H1 (cell line): ENCODE measurements around the gene MYH10. TPM values are rescaled to one million over a fixed set of nuclear protein-coding genes. Genes with fewer than 3 reads are reported as not detected.

ENCODE experiments used
- CTCF ChIA-PET: fragments of 300-600 bp; sonication (Branson Sonifier 250); formaldehyde crosslinking; loops from one replicate; lab custom pipeline; 2021; ENCODE audit not compliant: partially characterized antibody; lab: Charles Lee
- POLR2A ChIA-PET: fragments of 300-600 bp; sonication (Branson Sonifier 250); formaldehyde crosslinking; loops from one replicate; lab custom pipeline; 2021; ENCODE audit warnings: inconsistent platforms; ENCODE audit not compliant: partially characterized antibody; lab: Charles Lee
- DNase-seq, 2 experiments: peaks; one replicate each; pipeline versions ENCODE4 v3.0.0 to v3.0.0-alpha.2; 2010 to 2022; ENCODE audit warnings: low spot score in 2 of 2, low read depth in 1 of 2, mixed read lengths in 1 of 2
- FAIRE-seq: peaks from 2 replicates; lab custom pipeline; 2011; peaks lifted over from hg19 to GRCh38; lab: Jason Lieb, UNC
- H2AFZ ChIP-seq: 2 replicates; pipeline ENCODE4 v1.8.1; 2012; ENCODE audit warnings: low read length, inconsistent platforms
- H2AK5ac ChIP-seq: 2 replicates; pipeline ENCODE4 v1.6.1; 2013; ENCODE audit warnings: low read depth, low read length
- H2BK120ac ChIP-seq: replicated peaks from 2 replicates; pipeline ENCODE3; 2013; ENCODE audit warnings: low read depth, low read length, inconsistent platforms
- H2BK12ac ChIP-seq: 2 replicates; pipeline ENCODE4 v1.6.1; 2013; ENCODE audit warnings: low read depth, low read length
- H2BK15ac ChIP-seq: 2 replicates; pipeline ENCODE4 v1.6.1; 2013; ENCODE audit warnings: low read length
- H2BK20ac ChIP-seq: 2 replicates; pipeline ENCODE4 v1.6.1; 2013; ENCODE audit warnings: low read length
- H2BK5ac ChIP-seq: 2 replicates; pipeline ENCODE4 v1.6.1; 2013; ENCODE audit warnings: low read depth, low read length
- H3K14ac ChIP-seq: 2 replicates; pipeline ENCODE4 v1.6.1; 2013; ENCODE audit warnings: inconsistent platforms; ENCODE audit not compliant: insufficient read length
- H3K18ac ChIP-seq: 2 replicates; pipeline ENCODE4 v1.6.1; 2013; ENCODE audit warnings: low read length; ENCODE audit errors: extremely low read depth
- H3K23ac ChIP-seq: 2 replicates; pipeline ENCODE4 v1.6.1; 2013; ENCODE audit warnings: inconsistent platforms; ENCODE audit not compliant: insufficient read length
- H3K23me2 ChIP-seq: 2 replicates; pipeline ENCODE4 v1.6.1; 2013; ENCODE audit warnings: low read depth, low read length
- H3K27ac ChIP-seq: 2 replicates; pipeline ENCODE4 v1.6.1; 2011; ENCODE audit warnings: low read depth, low read length, inconsistent platforms
- H3K27me3 ChIP-seq, 4 experiments: replicated peaks in 1 of 4; 1 replicate in 1 of 4; 2 replicates in 3 of 4; pipeline versions ENCODE4 v1.6.1 to v1.8.1; 2011 to 2013; ENCODE audit warnings: low read length in 3 of 4, mild to moderate bottlenecking in 3 of 4, inconsistent platforms in 2 of 4, mixed read lengths in 2 of 4, moderate library complexity in 1 of 4; ENCODE audit not compliant: control insufficient read depth in 3 of 4, insufficient read depth in 3 of 4; ENCODE audit errors: extremely low read depth in 1 of 4
- H3K36me3 ChIP-seq, 4 experiments: 2 replicates each; pipeline versions ENCODE4 v1.6.1 to v1.8.1; 2011 to 2013; ENCODE audit warnings: mild to moderate bottlenecking in 4 of 4, low read length in 3 of 4, moderate library complexity in 2 of 4, control low read depth in 1 of 4, inconsistent platforms in 1 of 4; ENCODE audit not compliant: insufficient read depth in 4 of 4, control insufficient read depth in 2 of 4
- H3K4ac ChIP-seq: replicated peaks from 2 replicates; pipeline ENCODE3; 2013; ENCODE audit warnings: low read length, low read depth, mixed read lengths, inconsistent platforms; ENCODE audit not compliant: insufficient read length
- H3K4me1 ChIP-seq, 4 experiments: replicated peaks in 1 of 4; 1 replicate in 1 of 4; 2 replicates in 3 of 4; pipeline versions ENCODE4 v1.6.1 to v1.8.1; 2011 to 2013; ENCODE audit warnings: low read length in 3 of 4, inconsistent platforms in 2 of 4, mixed read lengths in 1 of 4; ENCODE audit not compliant: insufficient read depth in 4 of 4, control insufficient read depth in 3 of 4
- H3K4me2 ChIP-seq, 2 experiments: 2 replicates each; pipeline versions ENCODE4 v1.6.1 to v1.8.1; 2011 to 2013; ENCODE audit warnings: low read depth in 2 of 2, low read length in 2 of 2, control low read depth in 1 of 2, inconsistent platforms in 1 of 2, mild to moderate bottlenecking in 1 of 2; ENCODE audit not compliant: insufficient read depth in 1 of 2
- H3K4me3 ChIP-seq, 4 experiments: fragments of 200-600, 300-600 bp in 1 of 4; sonication (generic), shearing (Covaris generic), sonication (Bioruptor Twin) in 1 of 4; 2 replicates each; pipeline versions ENCODE4 v1.5.1 to v1.8.1; 2011 to 2016; ENCODE audit warnings: low read length in 4 of 4, low read depth in 3 of 4, control low read depth in 2 of 4, inconsistent platforms in 2 of 4, mild to moderate bottlenecking in 2 of 4, mixed read lengths in 1 of 4, moderate library complexity in 1 of 4; ENCODE audit not compliant: insufficient read depth in 2 of 4; ENCODE audit errors: extremely low read depth in 1 of 4
- H3K56ac ChIP-seq: replicated peaks from 2 replicates; pipeline ENCODE3; 2013; ENCODE audit warnings: low read depth, mild to moderate bottlenecking, mixed read lengths, low read length, inconsistent platforms; ENCODE audit not compliant: insufficient read length
- H3K79me1 ChIP-seq: 2 replicates; pipeline ENCODE4 v1.6.1; 2013; ENCODE audit warnings: low read depth, low read length, control low read depth
- H3K79me2 ChIP-seq, 2 experiments: 2 replicates each; pipeline versions ENCODE4 v1.6.1 to v1.8.1; 2012 to 2013; ENCODE audit warnings: low read length in 2 of 2, mild to moderate bottlenecking in 2 of 2, inconsistent platforms in 1 of 2; ENCODE audit not compliant: insufficient read depth in 2 of 2, control insufficient read depth in 1 of 2
- H3K9ac ChIP-seq, 4 experiments: replicated peaks in 1 of 4; 1 replicate in 1 of 4; 2 replicates in 3 of 4; pipeline versions ENCODE4 v1.6.1 to v1.8.1; 2011 to 2013; ENCODE audit warnings: low read depth in 3 of 4, low read length in 3 of 4, control low read depth in 2 of 4, mild to moderate bottlenecking in 2 of 4, moderate library complexity in 2 of 4, inconsistent platforms in 1 of 4; ENCODE audit errors: extremely low read depth in 1 of 4
- H3K9me3 ChIP-seq, 2 experiments: 2 replicates each; pipeline versions ENCODE4 v1.6.1 to v1.8.1; 2012 to 2013; ENCODE audit warnings: mild to moderate bottlenecking in 2 of 2, moderate library complexity in 2 of 2, control low read depth in 1 of 2, inconsistent platforms in 1 of 2, low read depth in 1 of 2, low read length in 1 of 2, mixed read lengths in 1 of 2; ENCODE audit not compliant: insufficient read depth in 2 of 2
- H4K20me1 ChIP-seq, 2 experiments: replicated peaks in 1 of 2; 2 replicates each; pipeline versions ENCODE3 to v1.8.1; 2011 to 2013; ENCODE audit warnings: inconsistent platforms in 2 of 2, low read length in 2 of 2, mild to moderate bottlenecking in 1 of 2; ENCODE audit not compliant: insufficient read depth in 2 of 2, control insufficient read depth in 1 of 2
- H4K5ac ChIP-seq: 2 replicates; pipeline ENCODE4 v1.6.1; 2013; ENCODE audit warnings: low read length, low read depth, mixed read lengths, inconsistent platforms; ENCODE audit not compliant: insufficient read length
- H4K8ac ChIP-seq: 2 replicates; pipeline ENCODE4 v1.8.0; 2013; ENCODE audit warnings: mild to moderate bottlenecking, moderate library complexity, low read length, inconsistent platforms; ENCODE audit not compliant: insufficient read depth; ENCODE audit errors: extremely low read depth
- H4K91ac ChIP-seq: replicated peaks from 2 replicates; pipeline ENCODE3; 2013; ENCODE audit warnings: low read length, mixed read lengths, inconsistent platforms; ENCODE audit not compliant: insufficient read length
- ASH2L ChIP-seq: fragments of 200-600, 300-600 bp; sonication (generic); IDR thresholded peaks from one replicate; pipeline ENCODE4 v1.7.1; 2017; ENCODE audit warnings: low read length
- BRCA1 ChIP-seq: IDR thresholded peaks from 2 replicates; pipeline ENCODE4 v1.6.1; 2012; ENCODE audit warnings: low read depth, low read length, improper control_type of control experiment
- GTF2F1 ChIP-seq: IDR thresholded peaks from 2 replicates; pipeline ENCODE4 v1.6.1; 2012; ENCODE audit warnings: low read depth, low read length, improper control_type of control experiment, borderline replicate concordance
- HDAC6 ChIP-seq: IDR thresholded peaks from one replicate; pipeline ENCODE4 v1.7.1; 2012; ENCODE audit warnings: low read depth, mild to moderate bottlenecking, inconsistent platforms, low read length, moderate library complexity
- MAFK ChIP-seq: IDR thresholded peaks from 2 replicates; pipeline ENCODE4 v1.6.1; 2012; ENCODE audit warnings: low read depth, mild to moderate bottlenecking, improper control_type of control experiment, low read length
- NRF1 ChIP-seq: IDR thresholded peaks from 2 replicates; pipeline ENCODE4 v1.6.1; 2011; ENCODE audit warnings: mild to moderate bottlenecking, low read depth, low read length, improper control_type of control experiment
- RBBP5 ChIP-seq: IDR thresholded peaks from 2 replicates; pipeline ENCODE4 v1.7.1; 2012; ENCODE audit warnings: low read depth, mild to moderate bottlenecking, inconsistent platforms, low read length, moderate library complexity, borderline replicate concordance
- TBP ChIP-seq: IDR thresholded peaks from 2 replicates; pipeline ENCODE4 v1.6.1; 2011; ENCODE audit warnings: low read depth, low read length, improper control_type of control experiment
- ZNF274 ChIP-seq: IDR thresholded peaks from 2 replicates; pipeline ENCODE4 v1.7.0; 2012; ENCODE audit warnings: low read length, borderline replicate concordance; ENCODE audit errors: extremely low read depth
- WGBS, 2 experiments: shearing (Covaris generic) in 1 of 2; methylation state at CpG; one replicate each; pipeline versions ENCODE4 v1.1.6 to v1.1.7; 2013 to 2015; ENCODE audit warnings: low lambda C conversion rate in 2 of 2, mixed read lengths in 2 of 2, inconsistent platforms in 1 of 2, low coverage in 1 of 2, missing lambda C conversion rate in 1 of 2; ENCODE audit not compliant: insufficient replicate concordance in 2 of 2, insufficient coverage in 1 of 2, insufficient read length in 1 of 2; ENCODE audit errors: extremely low coverage in 1 of 2, missing lambda C conversion rate in 1 of 2; 5-methylcytosine and 5-hydroxymethylcytosine counted together
- polyA plus RNA-seq, 7 experiments: library from polyadenylated mRNA; depleted of rRNA in 3 of 7; stranded (reverse) in 5 of 7; unstranded in 2 of 7; fragments of >200 nt in 5 of 7; fragments of 200-250 nt in 2 of 7; gene quantifications; 1 replicate in 5 of 7; 2 replicates in 1 of 7; 4 replicates in 1 of 7; pipeline versions ENCODE4 v1.2.1 to v1.2.3, GENCODE V29; 2011 to 2013; ENCODE audit warnings: missing spikeins in 2 of 7, mixed read lengths in 2 of 7
- total RNA-seq: library from RNA; stranded (reverse); fragmentation: NEBNext Ultra II Directional; extraction: Animal tissue kit (Norgen Biotek cat#: 25700); gene quantifications from 2 replicates; pipeline ENCODE4 v1.2.1, GENCODE V29; 2021

MYH10 gene
- total and polyA plus RNA-seq, 2 of the 8 experiments (the other 6 are each of a cell fraction or from before 2014, with no cell fraction given): 64.1 to 289 TPM

- H2BK5ac ChIP-seq: no peak overlapping the region
- TF ChIP-seq RBBP5 (no peak), HDAC6 (no peak), BRCA1 (no peak), ASH2L (no peak), MAFK (no peak), ZNF274 (no peak), GTF2F1 (no peak), NRF1 (no peak), TBP (no peak)
- H3K9ac ChIP-seq: no peak overlapping the region
- H3K4me1 ChIP-seq: no peaks in the 10 kb centered on the region
- peaks cover 0 to 4% of the 10 kb centered on the region in 2 experiments; a peak in 1 of 4 replicates for H3K79me2 ChIP-seq
- no peak overlapping the region for H2BK20ac ChIP-seq
- H2AK5ac ChIP-seq: no peak overlapping the region
- no peaks in the 10 kb centered on the region for H3K27me3 ChIP-seq
- no peak overlapping the region for H4K8ac ChIP-seq
- H3K56ac ChIP-seq: no peak overlapping the region
- H3K14ac ChIP-seq: no peak overlapping the region
- peaks cover 8 to 43% (median 18%) of the 10 kb centered on the region in 4 experiments for H3K36me3 ChIP-seq
- H4K20me1 ChIP-seq: peaks cover 0 to 2% of the 10 kb centered on the region in 2 experiments
- H3K79me1 ChIP-seq: no peaks in the 10 kb centered on the region
- CTCF ChIA-PET: interaction anchor here (1.4 kb wide), 1 partner anchor 11 kb away, joined by 4 read pairs; no protein-coding TSS in a partner anchor
- no peak overlapping the region for H3K23ac ChIP-seq
- DNase-seq (no peak), FAIRE-seq (no peak)
- H2BK120ac ChIP-seq: no peak overlapping the region
- no peak overlapping the region for H3K4me2 ChIP-seq
- no peak overlapping the region for H3K4ac ChIP-seq
- no peak overlapping the region for H2BK12ac ChIP-seq
- no peak overlapping the region for H3K27ac ChIP-seq
- H4K5ac ChIP-seq: no peak overlapping the region
- no peak overlapping the region for H2BK15ac ChIP-seq
- no peaks in the 10 kb centered on the region for H3K23me2 ChIP-seq
- 71% methylated on average over 4 of the region's 4 CpGs; no CpG with 5 or more reads in 1 of the 2 experiments for WGBS, 2 experiments
- H3K4me3 ChIP-seq: no peak overlapping the region
- H3K18ac ChIP-seq: no peak overlapping the region
- POLR2A ChIA-PET: interaction anchor here (1.1 kb wide), 1 partner anchor 17 kb away, joined by 3 read pairs; no protein-coding TSS in a partner anchor
- H3K9me3 ChIP-seq: no peaks in the 10 kb centered on the region
- H4K91ac ChIP-seq: no peak overlapping the region
- H2AFZ ChIP-seq: no peak overlapping the region
Measured at GRCh38 chr17:8447799-8448198, 182.7 kb downstream of the MYH10 start.
